CD4-positive, alpha-beta T cell treated with Interleukin-6 for 4 hours (primary cell): ENCODE measurements around the gene CRADD.
"Not testable (repeated sequence)": the region's sequence is repeated elsewhere in the genome, so short reads cannot be mapped to it uniquely, and the experiment has no call there.

Source experiments
- DNase-seq: peaks from one replicate; pipeline ENCODE4 v3.0.0-alpha.2; 2020; ENCODE audit warnings: mixed read lengths

The CRADD gene

DNA sequence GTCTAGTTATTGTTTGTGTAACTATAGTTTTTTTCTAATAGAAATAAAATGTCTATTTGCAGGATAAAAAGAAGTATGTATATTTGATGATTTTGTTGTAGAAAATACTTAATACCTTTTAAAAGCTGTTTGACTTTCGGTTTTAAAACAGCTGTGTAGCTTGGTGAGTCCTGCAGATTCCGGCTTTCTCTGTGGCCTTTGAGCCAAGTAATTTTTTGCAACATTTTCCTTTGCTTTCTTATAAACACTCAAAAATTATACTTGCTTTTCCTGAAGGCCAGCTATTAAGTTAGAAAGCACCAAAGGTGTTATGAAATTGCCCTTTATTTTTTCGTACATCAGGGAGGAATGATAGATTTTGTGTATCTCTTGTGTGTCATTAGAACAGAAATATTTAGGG lies 63.6 kb downstream of the CRADD start:
- no peak for DNase-seq

DNA sequence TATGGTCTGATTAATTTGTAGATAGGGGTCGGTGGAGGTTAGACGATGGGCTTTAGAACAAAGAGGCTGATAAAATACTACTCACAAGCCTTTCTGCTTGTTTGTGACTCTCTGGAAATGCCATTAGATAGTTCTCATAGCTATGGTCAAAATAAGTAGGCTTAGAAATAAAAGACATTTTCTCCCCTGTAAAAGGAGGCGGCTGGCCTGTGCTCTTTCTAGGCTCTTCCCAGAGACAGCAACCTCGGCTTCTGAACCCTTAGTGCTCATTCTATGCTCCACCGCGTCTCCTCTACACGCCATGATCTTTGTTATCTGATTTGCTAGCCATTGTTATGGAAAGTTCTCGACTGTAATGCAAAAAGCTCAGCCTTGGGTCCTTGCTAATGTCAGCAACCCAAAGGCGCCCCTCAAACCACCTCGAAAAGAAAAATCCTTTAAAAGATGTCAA lies 64.5 kb downstream of the CRADD start:
- DNase-seq: peak; percentile 14

DNA sequence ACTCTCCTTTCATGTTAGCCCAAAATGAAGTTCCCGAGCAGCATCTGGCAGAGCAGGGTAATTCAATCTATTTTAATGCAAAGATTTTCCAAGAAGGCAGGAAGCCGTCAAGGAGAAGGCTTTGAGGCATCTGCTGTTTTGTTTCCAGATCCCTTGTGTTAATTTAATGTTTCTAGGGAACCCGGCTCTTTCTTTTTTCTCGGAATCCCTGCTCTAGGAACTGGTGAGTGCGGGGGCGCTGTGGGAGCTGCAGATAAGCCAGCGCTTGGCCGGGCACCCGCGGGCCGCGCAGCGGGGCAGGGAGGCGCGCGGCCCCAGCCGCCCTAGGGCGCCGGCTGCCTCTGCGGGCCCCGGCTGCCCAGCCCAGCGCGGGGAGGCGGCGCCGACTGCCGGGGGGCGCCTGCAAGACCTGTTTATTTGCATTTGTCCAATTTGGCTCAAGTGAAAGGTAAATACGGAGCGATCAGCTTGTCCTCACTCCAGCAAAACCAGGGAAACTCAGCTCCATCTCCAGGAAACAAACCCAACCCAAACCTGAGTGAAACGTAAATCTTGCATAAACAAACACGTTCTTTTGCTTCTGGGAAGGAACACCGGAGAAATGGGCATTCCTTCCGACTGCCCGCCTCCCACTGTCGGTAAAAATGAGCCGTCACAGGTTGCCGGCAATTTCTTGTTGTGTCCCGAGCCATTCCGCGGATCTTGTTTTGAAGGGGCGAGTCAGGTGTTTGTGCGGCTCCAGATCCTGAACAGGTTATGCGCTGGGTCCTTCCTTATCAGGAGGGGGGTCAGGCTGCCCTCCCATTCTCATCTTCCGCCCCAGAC lies 65.1 kb downstream of the CRADD start:
- DNase-seq: peak; percentile 63

DNA sequence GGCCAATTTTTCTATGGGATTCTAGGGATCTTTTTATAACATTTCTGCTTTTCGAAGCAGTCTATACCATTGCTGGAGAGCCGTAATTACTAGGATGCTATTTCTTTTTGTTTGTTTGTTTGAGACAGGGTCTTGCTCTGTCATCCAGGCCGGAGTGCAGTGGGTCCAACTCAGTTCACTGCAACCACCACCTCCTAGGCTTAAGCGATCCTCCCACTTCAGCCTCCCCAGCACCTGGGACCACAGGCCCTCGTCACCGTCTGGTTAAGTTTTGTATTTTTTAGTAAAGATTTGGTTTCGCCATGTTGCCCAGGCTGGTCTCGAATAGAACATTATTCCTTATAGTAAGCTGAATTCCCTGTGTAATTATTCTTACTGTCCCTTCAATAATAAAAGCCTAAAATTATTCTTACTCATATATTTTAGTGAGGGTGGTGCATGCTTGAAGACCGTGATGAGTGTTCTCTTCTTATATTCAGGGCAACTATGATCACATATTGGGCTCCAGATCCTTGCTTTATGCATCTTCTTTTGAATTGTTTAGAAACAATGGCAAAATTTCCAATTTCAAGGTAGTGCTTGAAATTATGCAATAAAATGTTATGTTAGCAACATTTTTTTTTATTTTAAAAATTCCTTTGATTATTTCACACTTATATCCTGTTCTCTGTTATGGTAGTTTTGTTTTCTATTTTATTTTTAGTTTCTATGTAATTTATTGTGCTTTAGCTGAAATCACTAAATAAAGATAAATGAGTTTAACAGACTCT lies 66.2 kb downstream of the CRADD start:
- no peak for DNase-seq

DNA sequence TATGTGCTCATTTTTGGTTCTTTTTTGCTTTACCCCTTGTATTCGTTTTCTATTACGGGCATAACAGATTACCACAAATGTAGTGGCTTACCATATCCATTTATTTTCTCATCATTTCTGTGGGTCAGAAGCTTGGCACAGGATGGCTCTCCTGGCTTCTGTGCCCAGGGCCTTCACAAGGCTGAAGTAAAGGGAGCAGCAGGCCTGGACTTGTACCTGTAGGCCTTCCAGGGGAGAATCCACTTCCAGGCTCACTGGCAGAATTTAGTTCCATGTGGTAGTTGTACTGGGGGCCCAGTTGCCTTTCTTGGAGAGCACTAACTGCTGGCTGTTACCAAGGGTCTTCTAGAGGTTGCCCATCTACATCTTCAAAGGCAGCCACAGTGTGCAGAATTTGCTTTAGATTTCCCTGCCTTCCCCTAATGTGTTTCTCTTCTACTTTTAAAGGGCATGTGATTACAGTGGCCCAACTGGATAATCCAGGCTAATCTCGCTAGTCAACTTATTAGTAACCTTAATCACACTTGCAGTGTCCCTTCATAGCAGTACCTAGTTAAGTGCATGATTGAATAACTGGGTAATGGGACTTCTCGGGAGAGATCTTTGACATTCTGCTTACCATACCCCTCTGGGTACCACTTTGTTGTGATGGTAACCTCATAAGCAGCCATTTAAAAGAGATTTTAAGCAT lies 67.0 kb downstream of the CRADD start:
- DNase-seq: no peak

DNA sequence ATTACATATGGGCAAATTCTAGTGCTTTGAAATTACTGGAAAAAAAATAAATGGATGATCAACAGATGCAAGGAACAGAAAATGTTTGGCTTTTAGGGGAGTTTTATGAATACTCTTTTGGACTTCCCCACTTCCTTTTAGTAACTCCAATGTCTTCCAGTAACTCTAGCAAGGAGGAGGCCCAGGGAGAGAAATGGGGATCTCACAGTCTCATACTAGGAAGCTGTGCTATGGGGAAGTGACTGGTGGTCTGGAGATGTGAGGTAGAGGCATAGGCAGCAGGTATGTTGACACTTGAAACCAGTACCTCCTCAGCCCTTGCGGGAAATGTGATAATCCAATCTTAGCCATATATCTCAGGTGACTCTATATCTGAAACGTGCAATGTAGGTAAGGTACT lies 68.1 kb downstream of the CRADD start:
- no peak for DNase-seq

DNA sequence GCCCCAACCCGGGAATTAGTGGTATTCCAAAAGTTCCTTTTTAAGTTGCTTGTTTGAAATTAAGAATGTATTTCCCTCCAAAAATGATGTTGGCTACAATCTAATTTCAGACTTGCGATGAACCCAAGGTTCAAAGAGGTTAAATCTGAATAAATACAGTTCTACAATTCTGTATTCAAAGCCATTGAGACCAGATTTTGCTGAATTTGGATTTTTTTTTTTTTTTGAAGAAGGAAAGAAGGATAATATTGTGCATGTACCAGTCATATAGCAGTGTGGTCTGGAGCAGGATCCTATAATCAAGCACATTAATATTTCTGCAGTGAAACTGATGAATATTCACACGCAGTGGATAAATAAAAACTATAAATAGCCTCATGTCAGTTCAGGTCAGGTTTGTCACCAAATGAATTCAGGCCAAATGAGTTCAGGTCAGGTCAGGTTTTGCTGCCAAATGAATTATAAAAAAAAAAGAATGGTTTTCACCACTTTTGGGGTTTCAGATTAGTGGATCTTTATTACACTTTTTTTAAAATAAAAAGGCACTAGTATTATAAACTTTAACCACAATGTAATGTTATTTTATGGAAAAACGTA lies 69.5 kb downstream of the CRADD start:
- DNase-seq: no peak

DNA sequence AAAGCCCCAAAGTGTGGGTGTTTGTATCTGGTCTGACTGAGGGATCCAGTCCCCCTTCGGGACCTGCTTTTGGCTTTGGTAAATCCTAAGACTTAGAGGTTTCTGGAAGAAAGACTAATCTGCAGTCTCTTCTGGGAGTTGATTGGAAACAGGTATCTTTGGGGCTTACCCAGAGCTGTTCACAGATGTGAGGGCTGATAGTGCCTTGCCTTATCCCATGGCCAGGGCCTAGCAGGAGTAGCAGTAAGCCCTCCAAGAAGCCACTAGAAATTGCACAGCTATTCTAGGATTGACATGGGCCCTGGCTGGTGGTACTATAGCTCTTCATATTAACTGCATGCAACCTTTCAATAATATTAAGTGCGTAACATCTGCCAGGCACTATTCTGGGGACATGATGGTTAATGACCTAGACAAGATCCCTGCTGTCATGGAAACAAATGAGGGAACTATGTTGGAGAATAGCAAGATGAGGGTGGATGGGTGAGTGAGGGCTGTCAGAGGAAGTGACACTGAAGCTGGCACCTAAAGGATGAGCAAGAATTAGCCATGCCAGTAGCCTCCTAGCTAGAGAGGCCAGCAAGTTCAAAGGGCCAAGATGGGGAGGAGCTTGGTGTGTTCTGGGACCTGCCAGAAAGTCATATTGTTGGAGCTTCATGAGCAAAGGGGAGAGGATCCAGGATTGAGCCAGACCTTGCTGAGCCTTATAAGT lies 71.7 kb downstream of the CRADD start:
- DNase-seq: no peak

DNA sequence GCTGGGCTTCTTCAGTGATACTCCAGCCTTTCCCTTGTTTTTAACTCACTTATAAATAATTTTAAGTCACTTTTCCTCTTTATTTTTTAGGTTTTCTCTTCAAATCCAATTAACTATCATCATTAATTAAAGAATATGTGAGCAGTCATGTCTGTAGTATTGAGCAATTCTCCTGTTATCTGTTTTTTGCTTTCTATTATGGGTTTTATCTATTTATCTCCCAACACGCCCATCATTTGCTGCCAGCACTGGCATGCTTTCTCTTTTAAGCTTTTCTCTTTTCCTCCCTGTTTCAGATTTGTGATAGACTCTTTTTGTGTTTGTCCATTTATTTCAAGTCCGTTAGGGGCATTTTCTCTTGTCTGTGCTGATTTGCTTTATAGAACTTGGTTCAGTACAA lies 72.3 kb downstream of the CRADD start:
- DNase-seq: no peak

DNA sequence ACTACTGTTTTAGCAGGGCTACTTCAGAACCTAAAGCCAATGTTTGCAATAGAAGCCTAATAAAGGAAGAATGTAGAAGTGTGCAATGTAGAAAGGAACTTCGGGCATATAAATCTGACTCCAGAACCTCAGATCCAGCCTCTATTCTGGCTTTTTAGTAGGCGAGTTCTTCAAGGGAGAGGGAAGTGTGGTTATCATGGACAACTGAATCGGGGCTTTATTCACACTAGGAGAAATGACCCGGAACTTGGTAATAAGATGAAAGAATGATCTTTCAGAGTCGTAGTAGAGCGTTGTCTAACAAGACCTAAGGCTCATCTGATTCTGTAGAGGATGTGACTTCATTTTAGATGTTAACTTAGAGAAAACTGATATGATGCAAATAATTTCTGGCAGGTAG lies 72.9 kb downstream of the CRADD start:
- DNase-seq: no peak

DNA sequence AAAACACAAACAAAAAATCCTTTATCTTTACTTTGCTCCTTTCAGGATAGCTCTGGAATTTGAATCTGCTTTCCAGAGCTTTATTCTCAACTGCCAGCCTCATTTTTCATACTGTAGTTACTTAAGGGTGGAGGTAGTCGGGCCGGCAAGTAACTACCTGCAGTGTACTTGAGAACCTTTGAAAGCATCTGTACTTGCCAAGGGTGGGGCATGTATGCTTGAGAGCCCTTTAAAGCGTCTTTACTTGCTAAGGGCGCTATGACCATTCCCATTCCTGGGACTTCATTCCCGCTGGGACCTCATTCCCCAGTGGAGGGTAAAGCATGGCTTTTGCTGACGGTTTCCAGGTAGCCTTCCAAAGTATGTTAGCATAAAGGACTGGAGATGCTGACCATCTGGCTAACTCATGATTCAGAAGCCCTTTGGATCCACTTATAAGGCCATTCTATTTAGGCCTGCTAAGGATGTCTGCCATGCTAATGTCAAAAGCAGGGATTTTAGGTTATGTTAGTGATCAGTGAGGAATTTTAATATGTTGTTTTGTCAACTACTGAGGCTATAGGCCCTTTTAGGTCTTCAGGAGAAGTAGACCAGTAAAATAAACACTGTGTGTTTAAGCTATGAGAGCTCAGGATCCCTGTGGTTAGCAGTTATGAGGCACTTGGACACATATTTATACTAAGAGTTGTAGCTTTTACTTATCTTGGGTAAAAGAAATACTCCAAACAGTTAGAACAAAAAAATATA lies 74.9 kb downstream of the CRADD start:
- no peak for DNase-seq

DNA sequence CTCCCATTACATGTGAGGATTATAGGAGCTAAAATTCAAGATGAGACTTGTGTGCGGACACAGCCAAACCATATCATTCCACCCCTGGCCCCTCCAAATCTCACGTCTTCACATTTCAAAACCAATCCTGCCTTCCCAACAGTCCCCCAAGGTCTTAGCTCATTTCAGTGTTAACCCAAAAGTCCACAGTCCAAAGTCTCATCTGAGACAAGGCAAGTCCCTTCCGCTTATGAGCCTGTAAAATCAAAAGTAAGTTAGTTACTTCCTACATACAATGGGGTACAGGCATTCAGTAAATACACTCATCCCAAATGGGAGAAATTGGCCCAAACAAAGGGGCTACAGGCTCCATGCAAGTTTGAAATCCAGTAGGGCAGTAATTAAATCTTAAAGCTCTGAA lies 76.1 kb downstream of the CRADD start:
- DNase-seq: no peak

DNA sequence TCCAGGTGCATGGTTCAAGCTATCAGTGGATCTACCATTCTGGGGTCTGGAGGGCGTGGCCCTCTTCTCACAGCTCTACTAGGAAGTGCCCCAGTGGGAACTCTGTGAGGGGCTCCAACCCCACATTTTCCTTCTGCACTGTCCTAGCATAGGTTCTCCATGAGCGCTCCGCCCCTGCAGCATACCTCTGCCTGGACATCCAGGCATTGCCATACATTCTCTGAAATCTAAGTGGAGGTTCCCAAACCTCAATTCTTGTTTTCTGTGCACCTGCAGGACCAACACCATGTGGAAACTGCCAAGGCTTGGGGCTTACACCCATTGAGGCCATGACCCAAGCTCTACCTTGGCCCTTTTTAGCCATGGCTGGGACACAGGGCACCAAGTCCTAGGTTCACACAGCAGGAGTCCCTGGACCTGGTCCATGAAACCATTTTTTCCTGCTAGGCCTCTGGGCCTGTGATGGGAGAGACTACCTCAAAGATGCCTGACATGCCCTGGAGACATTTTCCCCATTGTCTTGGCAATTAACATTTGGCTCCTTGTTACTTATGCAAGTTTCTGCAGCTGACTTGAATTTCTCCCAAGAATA lies 76.8 kb downstream of the CRADD start:
- no peak for DNase-seq

DNA sequence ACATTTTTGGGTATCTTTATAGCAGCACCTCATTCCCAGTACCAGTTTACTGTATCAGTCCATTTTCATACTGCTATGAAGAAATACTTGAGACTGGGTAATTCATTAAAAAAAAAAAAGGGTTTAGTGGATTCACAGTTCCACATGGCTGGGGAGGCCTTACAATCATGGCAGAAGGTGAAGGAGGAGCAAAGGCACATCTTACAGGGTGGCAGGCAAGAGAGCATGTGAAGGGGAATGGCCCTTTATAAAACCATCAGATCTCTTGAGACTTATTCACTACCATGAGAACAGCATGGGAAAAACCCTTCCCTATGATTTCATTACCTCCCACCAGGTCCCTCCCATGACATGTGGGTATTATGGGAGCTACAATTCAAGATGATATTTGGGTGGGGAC lies 77.7 kb downstream of the CRADD start:
- not testable (repeated sequence) for DNase-seq

DNA sequence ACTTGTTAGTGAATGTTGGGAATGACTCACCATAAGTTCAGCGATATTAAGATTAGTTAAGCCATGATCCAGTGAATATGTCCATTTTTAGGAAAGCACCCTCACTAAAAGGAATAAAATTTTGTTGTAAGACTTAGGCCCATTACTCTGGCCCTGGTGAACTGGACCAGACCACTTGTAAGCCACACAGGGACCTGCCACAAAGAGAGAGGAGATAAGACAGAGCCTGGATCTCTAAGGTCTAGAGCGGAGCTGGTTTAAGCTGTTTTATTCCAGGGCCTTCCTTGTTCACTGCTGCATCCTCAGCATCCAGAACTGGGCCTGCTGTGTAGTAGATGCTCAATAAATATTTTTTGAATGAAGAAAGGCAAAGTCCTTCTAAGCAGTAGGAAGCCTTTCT lies 79.1 kb downstream of the CRADD start:
- no peak for DNase-seq

DNA sequence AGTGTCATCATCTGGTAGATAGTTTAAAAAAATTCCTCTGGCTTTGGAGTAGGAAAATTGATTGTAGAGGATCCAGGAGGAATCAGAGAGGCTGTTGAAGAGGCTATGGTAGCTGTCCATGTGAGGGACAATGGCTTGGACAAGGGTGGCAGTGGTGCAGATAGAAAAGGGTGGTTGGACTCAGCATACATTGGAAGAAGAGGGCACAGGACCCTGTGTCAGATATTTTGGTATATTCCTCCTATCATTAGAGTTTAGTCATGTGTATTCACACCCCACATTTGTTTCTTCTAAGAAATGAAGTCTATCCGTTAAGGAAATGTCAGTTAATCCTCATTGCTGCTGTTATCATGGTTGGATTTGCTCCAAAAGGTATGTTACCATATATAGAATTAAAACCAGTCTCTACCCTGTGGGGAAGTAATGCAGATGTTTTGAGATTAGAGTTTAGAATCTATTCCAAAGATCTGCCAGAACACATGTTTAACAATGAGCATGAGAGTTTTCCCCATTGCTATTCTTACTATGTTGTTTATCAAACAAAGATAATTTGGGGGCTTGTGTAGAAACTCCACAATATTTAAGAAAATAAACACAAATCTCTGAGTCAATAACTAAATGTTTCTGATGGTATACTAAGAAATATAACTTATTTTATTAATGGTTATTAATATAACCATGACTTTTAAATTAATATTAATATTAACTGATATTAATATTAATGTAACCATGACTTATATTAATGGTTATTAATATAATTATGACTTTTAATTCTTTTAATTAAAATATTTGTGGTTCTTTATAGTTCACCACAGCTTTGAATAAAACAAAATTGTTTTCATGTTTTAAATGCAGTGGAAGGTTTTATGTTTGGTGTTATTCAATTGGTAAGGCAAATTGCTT lies 80.9 kb downstream of the CRADD start:
- no peak for DNase-seq

DNA sequence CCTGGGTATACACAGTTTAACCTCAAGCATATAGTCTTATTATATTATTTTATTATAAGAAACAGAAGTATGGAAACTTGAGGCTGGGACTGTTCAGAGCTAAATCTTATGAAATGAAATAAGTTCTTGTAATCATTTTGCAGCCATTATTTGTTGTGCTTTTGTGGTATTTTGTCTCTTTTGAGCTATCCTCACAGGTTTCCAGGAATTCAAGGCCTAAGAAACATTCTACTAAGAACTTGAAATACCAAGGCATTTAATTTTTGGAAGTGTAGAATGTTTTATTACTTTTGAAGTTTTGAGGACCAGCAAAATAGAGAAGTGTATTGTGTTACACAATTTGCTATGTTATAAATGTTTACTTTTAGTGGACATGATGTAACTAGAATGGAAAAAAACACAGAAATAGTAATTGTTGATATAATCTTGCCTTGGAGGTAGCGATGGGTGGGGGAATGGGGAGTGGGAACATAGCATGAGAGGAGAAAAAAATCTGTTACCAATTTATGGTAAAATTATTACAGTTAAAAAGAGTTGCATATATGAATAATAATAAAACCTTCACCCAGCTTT lies 81.7 kb downstream of the CRADD start:
- no peak for DNase-seq

DNA sequence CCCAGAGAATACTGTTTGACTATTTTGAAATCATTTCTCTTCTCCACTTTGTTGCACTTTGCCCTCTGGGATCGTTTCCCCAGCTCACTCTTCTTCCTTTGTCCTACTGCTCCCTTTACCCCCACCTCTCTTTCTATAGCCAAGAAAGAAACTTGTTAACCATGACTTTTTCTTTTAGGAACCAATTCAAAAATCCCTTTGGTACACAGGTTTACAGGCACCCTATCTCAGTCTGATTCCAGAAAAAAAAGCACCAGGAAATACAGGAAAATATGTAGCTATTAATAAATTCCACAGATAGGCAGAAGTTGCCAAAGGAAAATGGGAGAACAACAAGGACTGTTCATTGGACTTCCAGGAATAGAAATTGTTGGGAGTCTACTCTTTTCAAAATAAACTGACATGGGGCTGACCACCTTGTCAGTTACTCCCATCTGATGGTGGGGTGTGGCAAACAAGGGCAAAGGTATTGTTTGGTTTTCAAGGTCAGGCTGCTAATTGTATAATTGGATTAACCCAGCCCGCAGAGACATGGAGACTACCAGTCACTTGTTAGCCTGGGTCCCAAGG lies 82.4 kb downstream of the CRADD start:
- DNase-seq: no peak

DNA sequence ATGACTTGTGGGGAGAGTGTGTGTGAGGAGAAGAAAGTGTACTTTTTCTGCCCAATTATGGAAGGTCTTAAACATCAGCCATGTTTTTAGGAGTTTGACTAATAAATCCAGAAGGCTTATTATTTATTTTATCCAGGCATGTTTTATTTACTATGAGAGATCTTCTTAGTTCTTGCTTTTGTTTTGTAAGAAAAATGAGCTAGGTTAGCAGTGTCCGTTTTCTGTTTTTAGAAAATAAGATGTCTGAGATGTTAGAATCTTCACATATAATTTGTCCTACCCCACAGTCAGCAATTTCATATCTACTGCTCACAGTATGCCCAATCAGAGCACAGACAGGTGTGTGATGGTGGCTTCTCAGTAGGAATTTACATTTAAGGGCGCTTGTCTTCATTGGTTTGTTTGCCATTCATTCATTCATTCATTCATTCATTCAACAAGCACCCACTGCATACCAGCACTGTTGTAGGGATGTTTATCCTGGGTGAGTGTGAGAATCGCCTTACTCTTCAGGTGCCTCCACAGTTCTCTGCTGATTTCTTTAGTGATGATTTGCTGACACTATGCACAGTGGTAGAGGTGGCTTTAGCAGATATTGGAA lies 83.2 kb downstream of the CRADD start:
- no peak for DNase-seq
